DMS 273 (cell line): ENCODE results near the gene FHOD3.
"Not testable (repeated sequence)": the region's sequence is repeated elsewhere in the genome, so short reads cannot be mapped to it uniquely, and the experiment has no call there.

ENCODE experiments used
- DNase-seq: peaks from one replicate; lab custom pipeline; 2025; ENCODE audit not compliant: unreplicated experiment; lab: John Stamatoyannopoulos, UW

Gene FHOD3

DNA sequence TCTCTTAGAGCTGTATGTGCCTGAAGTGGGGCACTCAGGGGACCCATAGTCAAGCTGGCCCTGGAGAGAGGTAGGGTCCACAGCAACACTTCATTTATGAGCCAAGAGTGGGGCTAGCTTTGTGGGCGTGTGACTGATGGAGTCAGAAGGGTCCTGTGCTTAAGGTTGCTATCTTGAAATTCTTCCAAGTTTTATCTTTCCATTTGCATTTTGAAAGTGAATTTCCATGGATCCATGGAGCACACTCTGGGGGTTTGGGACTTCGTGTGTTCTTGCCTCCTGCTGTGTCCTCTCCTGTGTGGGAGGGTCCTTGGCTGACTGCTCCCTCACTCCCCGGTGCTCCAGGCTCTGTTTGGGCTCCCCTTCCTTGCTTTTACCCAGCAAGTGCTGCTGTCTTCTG lies 50.8 kb downstream of the FHOD3 start:
- no peak for DNase-seq

DNA sequence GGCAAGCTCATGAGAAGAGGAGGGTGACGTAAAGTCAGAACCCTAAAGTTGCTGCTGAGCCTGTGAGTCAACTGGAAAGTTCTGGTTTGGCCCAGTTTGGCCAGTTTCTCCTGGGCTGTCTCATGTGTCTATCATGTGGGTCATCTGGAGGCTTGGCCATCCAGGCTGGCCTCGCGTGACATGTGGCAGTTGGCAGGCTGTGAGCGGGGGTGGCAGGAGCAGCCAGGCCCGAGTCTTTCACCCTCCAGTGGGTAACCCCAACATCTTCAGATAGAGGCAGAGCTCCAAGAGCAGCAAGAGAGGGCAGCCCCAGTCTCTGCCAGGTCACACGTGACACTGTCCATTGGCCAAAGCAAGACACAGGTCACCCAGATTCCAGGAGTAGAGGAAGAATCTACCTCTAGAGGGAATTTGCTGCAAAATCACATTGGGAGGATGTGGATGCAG lies 51.5 kb downstream of the FHOD3 start:
- no peak for DNase-seq

DNA sequence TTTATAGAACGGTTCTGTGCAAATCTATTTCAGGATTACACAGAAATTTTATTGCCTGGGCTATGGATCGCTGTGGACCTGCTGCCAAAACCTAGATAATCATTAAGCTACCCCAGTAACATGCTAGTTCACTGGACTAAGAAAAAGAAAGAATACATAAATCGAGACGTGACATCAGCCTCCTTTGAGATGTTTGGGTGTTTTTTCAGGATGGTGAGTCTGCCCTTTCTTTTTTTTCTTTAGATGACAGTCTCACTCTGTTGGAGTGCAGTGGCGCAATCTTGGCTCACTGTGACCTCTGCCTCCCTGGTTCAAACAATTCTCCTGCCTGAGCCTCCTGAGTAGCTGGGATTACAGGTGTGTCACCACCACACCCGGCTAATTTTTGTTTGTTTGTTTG lies 52.0 kb downstream of the FHOD3 start:
- no peak for DNase-seq

DNA sequence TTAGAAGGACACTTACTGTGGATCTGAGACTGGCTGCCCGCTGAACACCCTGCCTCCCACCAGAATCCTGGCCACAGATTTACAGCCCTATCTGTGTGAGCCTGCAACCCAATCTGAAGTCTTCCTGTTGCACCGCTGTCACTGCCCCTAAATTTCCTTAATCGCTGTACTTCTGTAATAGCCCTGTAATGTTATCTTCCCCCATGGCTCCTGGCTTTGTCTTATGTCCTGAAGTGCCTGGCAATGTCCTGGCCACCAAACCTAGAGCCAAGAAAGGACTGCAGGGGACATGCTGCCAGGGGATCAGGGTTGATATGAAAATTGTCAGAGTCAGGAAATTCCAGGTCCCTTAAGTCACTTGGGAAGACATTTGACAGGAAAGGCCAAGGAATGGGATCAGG lies 52.7 kb downstream of the FHOD3 start:
- DNase-seq = no peak

DNA sequence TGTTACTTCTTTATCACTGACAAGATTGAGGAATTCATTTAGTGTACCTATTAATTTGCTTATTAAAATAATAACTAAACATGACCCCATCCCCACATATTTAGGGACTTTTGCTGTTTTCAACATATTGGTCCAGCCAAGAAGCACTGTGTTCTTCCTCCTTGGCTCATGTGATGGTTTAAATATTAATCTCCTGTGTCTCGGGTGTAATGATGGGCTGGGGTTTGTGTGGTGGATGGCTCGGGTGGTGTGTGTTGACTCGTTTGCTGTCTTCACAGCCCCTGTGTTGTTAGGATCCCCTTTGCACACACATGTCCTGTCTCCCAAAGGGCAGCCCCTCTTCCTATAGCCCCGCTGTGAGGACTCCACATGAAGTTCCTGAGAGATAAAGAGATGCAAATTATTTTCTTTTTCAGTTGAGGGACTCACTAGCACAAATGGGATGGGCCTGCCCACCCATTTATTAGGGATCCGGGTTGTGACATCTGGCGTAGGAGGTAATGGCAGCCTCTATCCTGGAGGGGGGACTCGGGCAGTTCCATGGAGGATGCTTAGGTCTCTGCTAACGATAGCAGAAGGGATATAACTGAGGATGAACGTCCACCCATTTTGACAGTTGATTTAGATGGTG lies 53.4 kb downstream of the FHOD3 start:
- DNase-seq = no peak

DNA sequence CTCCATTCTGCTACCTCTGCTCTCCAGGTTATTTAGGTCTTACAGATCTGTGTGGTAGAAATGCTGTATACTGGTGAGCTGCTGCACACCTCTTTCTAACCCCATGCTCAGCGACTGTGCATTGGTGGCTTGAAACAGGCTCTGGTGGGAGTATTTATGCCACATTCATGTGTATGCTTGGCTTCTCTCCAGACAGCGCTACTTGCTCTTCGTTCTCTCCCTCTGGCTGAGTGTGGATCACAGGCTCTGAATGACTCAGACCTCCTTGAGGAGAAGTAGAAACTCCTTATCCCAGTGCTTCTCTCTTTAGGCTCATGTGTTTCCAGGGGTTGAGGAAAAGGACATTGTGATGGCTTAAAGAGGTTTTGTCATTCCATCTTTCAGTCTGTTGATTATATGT lies 54.9 kb downstream of the FHOD3 start:
- peak; percentile 50 for DNase-seq

DNA sequence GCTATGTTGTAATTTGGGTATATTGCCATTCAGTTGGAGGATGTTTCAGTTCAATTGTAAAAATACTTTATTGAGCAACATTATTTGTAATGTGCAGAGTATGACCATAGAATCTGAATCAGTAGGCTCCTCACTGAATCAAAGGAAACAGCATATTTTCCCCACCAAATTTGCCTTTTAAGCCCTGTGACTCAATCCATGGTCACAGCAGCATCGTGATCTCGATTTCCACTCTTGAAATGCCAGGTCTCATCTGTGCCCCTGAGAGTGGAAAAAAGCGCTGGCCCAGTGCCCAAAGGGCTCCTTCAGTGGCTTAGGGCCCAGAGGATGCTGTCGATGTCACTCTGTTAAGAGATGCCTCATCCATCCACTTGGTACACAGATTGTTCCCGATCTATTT lies 57.5 kb downstream of the FHOD3 start:
- no peak for DNase-seq

DNA sequence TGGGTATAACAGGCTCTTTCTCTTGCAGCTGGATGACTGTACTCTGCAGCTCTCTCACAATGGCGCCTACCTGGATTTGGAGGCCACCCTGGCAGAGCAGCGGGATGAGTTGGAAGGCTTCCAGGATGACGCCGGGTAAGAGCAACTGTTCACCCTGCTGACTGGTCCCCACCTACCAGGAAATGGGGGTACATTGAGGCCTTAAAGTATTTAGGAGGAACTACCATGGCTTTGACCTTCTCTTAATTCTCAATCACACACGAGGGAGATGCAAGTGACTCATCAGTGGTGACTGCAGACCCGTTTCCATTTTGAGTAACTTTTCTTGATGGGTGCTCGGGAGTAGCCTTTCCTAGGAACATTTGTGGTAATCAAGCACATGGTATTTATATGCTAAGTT lies 58.0 kb downstream of the FHOD3 start:
- no peak for DNase-seq

DNA sequence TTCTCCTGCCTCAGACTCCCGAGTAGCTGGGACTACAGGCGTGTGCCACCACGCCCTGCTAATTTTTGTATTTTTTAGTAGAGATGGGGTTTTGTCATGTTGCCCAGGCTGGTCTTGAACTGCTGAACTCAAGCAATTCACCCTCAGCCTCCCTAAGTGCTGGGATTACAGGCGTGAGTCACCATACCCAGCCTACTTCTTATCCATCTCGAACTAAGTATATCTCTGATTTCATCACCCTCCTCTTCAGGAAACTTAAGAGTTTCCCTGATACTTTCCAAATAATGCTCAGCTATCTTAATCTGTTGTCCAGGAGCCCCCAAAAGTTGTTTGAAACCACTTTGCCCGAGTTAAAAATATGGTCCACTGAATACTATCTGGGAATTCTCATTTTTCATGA lies 59.2 kb downstream of the FHOD3 start:
- DNase-seq = not testable (repeated sequence)

DNA sequence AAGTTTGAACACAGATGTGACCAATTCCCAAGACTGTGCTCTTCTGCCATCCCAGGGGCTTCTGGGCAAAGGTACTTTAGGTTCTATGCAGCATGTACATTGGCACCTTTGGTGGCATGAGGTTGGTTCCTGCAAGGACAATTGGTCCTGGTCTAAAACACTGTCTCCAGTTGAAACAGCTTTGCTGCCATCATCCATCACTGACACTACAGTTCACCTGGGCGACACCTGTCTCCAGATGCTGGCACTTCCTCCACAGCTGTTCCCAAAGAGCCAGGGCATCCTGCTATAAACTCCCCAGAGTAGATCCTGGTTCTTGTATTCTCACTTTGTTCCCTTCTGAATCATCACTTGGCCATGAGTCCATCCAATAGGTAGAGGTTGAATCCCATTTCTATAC lies 60.6 kb downstream of the FHOD3 start:
- no peak for DNase-seq

DNA sequence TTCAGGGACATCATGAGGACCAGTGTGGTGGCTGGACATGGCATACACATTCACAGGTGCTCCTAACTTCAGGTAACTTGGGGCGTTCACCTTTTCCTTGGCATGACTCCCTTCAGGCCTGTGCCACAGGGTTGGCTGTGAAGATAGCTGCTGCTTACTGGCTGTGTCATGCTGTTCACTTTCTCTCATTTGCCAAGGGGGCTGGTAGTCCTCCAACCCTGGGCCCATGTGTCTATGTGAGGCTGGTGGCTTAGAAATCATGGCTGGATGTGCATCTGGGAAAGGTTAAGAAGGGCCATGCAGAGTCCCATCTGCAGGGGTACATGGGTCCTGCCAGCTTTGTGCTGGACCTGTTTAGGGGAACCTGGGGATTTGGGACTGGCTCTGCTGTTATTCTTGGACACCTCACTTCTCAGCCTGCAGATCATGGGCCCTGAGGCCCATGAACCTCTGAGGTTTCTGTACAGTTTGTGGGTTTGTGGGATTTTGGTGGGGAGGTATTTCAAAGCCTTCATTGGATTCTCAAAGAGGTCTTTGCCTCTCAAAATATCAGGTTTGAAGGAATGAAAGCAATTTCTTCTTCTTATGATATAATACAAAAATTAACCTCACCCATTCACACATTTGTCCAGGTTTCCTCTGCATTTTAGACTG lies 62.9 kb downstream of the FHOD3 start:
- DNase-seq = no peak

DNA sequence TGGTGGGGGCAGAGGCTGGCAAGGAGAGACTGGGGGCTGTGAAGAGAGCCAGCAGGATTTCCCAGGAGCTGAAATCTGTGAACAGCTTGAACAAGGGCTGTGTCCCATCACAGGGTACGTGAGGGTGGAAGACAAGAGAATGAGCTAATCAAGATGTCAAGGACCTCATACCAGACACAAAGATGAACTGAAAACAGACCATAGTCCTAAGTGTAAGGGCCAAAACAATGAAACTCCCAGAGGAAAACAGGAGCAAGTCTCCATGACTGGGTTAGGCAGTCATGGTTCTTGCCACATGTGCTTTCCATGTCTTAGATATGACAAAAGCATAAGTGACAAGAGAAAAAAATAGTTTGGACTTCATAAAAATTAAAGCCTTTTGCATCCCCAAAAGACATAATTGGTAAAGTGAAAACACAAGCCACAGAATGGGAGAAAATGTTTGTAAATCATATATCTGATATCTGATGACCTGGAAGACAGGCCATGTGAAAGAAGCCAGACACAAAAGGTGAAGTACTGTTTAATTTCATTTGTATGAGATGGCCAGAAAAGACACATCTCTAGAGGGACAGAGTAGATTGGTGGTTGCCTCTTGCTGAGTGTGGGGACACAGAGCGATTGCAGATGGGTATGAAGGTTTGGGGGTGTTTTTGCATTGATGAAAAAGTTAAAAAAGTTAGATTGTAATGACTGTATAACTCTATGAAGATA lies 67.6 kb downstream of the FHOD3 start:
- no peak for DNase-seq

DNA sequence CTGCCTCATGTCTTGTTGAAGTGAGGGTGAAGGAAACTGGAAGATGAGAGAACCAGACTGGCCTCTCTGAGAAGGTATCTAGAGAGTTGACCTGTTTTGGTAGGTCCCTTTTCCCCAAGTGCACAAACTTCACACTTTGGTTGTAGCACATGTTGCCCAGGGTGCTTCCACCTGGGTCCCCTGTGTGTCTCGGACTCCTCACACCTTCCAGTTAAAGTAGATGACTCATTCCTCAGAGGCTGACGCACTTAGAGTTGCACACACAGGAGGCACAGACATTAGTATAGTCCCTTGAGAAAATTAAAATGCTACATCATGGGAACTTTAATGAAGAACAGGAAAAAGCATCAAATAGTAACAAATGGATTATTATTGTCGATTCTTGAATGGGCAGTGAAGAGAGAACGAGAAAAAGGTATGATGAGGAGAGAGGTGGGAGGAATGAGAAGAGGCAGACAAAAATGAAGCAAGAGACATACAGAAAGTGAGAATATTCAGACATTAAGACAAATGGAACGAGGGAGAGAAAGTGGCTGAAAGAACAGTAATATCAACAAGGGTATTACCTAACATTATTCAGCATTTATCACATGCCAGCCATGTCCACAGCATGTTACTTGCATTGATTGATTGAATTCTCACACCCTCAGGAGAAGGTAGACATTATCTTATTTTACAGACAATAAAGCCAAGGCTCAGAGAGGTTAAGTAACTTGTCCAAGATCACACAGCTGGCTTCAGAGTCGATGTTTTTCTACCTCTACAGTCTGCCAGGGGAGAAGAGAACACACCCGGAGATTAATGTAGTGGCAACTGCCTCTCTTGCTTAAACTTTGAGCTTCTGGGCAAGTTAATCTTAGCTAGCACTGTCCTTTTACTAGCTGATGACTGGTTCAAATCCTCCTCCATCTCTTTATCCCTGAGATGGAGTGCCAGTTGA lies 68.6 kb downstream of the FHOD3 start:
- DNase-seq = no peak

DNA sequence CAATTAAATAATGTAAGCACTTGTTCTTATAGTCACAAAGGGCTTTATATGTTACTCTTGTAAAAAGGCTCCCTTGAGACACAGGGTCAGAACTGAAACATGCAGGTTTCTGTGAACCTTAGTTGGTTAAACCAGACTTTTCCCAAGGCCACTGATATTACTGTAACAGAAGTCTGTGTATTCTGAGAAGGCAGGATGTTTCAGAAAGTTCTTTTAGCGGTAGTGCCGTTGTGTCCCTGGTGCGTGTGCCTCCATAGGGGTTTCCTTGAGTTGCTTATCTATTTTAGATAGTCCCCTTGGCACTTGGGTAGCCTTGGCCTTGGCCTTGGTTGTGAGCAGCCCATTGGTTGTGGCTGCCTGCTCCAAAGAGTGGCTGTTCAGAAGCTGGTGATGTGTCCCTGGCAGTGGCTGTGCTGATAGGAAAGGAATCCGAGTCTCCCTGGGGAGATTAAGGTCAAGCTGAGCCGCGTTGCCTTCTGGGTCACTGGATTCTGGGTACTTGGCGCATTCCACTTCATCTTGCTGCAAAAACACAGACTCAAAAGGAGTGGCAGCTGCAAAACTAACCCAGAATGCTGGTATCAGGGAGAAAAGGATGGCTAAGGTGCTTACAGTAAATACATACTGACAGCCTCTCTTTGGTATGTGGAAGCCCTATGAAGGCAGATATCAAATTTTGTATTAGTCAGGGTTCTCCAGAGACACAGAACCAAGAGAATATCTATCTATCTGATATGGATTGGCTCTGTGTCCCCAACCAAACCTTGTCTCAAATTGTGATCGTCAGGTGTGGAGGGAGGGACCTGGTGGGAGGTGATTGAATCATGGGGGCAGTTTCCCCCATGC lies 69.7 kb downstream of the FHOD3 start:
- DNase-seq = peak; percentile 46

DNA sequence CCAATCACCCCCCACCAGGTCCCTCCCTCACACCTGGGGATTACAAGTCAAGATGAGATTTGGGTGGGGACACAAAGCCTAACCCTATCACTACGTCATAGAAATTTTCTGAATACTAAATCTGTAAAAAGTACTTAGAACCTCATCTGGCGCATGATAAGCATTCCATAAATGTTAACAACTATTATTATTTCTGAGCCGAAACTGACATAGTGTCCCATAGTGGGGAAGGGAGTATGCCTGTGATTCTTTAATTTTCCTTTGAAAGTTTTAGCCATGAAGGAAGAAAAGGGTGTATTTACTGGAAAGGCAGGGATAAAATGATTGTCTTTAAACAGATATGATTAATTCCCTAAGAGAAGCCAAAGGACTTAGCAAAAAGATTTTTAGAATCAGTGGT lies 71.4 kb downstream of the FHOD3 start:
- DNase-seq = no peak

DNA sequence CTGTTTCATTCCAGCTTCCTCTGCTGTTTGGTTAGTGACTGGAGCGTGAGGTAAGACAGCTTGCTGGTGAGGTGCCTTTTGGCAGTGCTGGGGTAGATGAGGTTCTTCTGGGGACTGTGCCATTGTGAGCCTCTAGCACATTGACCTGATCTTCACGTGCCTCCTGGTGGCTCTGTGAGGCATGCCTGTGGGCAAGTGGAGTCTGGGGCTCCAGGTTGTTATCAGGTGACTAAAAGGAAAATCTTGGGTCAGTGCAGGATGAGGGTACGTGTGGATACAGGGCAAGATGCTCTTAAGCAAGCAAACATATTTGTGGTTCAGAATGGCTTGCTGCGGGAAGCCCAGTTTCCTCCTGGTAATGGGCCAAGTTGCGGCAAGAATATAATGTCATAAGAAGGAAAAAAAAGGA lies 75.4 kb downstream of the FHOD3 start:
- no peak for DNase-seq

DNA sequence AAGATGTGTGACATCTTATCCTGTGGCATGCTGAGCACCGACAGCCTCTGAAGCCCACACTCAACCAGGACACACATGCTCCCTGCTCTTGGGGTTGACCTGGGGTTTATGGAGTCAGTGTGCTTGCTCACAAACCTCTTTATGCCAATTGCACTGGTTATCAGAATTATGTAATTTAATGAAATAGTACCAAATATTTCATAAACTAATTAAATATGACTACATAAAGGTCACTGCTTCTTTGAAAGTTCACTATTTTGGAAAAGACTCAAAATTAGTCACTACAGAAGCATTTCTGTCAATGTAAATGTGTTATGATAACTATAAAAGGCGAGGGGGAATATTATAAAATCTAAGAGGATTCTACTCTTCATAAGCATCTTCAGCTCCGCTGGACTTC lies 76.7 kb downstream of the FHOD3 start:
- DNase-seq = no peak

DNA sequence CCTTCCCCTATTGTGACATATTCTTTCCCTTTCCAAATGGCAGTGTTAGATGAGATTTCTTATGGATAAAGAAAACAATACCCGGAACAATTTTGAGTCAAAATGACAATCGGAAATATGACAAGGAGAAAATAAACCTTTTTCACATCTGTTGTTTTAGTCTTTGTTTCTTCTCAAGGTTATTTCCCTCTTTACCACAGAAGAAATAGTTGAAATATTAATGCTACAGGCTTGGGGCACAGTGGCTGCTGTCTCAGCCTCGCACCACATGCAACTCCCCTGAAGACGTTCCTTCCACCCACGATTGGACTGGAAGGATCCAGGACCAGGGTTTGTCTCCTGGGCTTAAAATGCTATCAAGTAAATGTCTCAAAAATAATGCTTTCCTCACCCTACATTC lies 77.6 kb downstream of the FHOD3 start:
- no peak for DNase-seq

DNA sequence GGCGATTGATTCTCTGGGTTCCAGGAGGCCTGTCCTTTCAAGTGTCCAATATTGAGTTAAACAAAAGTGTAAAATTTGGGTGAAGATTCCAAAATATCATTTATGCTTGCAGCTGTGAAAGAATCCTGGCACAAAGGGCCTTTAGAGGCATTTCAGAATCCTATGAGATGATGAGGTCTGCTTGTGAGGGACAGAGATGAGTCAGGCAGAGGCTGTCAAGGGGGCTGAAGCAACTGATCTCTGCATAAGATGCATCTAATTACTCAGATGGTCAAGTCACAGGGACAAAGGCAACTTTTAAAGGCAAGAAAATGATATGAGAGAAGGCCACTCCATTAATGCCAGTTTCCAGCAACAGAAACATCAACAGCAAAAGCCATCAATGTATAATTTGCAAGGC lies 78.8 kb downstream of the FHOD3 start:
- no peak for DNase-seq

DNA sequence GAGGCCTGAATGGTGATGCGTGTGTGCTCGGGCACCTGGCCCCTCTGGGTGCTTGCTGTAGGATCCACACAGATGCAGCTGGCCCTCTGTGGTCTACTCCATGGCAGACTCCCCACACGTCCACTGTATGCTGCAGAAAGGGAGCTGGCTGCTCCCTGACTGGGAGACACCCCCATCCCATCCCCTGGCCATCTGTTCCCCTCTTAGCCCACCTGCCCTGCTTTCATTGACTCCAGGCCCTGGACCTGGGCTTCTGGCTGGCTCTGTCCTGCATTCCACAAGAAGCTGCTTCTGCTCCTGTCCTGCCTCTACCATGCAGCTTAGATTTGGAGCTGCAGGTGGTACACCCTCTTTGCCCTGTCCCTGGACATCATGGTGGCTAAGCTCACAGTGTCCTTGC lies 80.1 kb downstream of the FHOD3 start:
- DNase-seq = peak; percentile 69
